Measurements from ENCODE around the gene DLK1.

The DLK1 gene

DNA sequence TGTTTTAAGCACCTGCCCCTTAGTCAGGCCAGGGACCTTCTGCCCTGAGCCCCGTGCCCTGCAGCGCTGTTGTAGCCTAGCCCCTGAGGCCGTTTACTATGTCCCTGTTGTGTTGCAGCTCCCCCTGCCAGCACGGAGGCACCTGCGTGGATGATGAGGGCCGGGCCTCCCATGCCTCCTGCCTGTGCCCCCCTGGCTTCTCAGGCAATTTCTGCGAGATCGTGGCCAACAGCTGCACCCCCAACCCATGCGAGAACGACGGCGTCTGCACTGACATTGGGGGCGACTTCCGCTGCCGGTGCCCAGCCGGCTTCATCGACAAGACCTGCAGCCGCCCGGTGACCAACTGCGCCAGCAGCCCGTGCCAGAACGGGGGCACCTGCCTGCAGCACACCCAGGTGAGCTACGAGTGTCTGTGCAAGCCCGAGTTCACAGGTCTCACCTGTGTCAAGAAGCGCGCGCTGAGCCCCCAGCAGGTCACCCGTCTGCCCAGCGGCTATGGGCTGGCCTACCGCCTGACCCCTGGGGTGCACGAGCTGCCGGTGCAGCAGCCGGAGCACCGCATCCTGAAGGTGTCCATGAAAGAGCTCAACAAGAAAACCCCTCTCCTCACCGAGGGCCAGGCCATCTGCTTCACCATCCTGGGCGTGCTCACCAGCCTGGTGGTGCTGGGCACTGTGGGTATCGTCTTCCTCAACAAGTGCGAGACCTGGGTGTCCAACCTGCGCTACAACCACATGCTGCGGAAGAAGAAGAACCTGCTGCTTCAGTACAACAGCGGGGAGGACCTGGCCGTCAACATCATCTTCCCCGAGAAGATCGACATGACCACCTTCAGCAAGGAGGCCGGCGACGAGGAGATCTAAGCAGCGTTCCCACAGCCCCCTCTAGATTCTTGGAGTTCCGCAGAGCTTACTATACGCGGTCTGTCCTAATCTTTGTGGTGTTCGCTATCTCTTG, 7.6 kb downstream of the DLK1 start:
- Histone ChIP-seq H3K27me3 (ENCODE audit: insufficient read depth, low read length) (peaks cover 21% of the 10 kb centered on the region), H3K79me2 (ENCODE audit: control insufficient read depth, insufficient read depth, low read length, unreplicated experiment) (no peaks in the 10 kb centered on the region), H3K4me1 (ENCODE audit: control insufficient read depth, insufficient read depth, low read length, unreplicated experiment) (no peaks in the 10 kb centered on the region), H3K27ac (ENCODE audit: low read depth, low read length) (no peak overlapping the region), H2AFZ (ENCODE audit: low read length, unreplicated experiment) (no peak overlapping the region), H3K36me3 (ENCODE audit: insufficient read depth, low read length) (no peaks in the 10 kb centered on the region), H3K4me3 (ENCODE audit: low read depth, low read length) (no peak overlapping the region)

DNA sequence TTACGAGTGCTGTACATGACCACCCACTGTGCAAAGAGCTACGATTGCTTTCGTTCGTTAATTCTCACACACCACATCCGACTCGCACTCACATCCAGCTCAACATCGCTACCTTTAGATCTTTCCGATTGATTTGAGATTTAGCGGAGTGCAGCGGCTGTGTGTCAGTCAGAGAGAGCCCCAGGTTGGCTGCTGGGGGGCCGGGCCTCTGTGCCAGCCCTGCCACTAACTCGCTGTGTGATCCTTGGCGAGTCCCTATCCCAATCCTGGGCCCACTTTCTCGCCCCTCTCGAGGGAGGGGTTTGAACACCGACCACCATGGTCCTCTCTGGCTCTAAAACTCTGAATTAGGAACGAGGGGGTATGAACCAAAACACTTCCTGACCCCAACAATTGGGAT, 8.6 kb downstream of the DLK1 start:
- Histone ChIP-seq H3K79me2 (ENCODE audit: control insufficient read depth, insufficient read depth, low read length, unreplicated experiment) (no peaks in the 10 kb centered on the region), H3K4me1 (ENCODE audit: control insufficient read depth, insufficient read depth, low read length, unreplicated experiment) (no peaks in the 10 kb centered on the region), H3K27ac (ENCODE audit: low read depth, low read length) (no peak overlapping the region), H3K27me3 (ENCODE audit: insufficient read depth, low read length) (peaks cover 11% of the 10 kb centered on the region), H2AFZ (ENCODE audit: low read length, unreplicated experiment) (no peak overlapping the region), H3K4me3 (ENCODE audit: low read depth, low read length) (no peak overlapping the region), H3K36me3 (ENCODE audit: insufficient read depth, low read length) (no peaks in the 10 kb centered on the region)

GRCh38 chr14:100736269-100737180, 9.8 kb downstream of the DLK1 start:
- H3K27ac ChIP-seq (ENCODE audit: low read depth, low read length), result no peak overlapping the region
- peaks cover 9% of the 10 kb centered on the region; the same call in 1 of the 2 replicates for H3K27me3 ChIP-seq (ENCODE audit: insufficient read depth, low read length)
- no peaks in the 10 kb centered on the region for H3K4me1 ChIP-seq (ENCODE audit: control insufficient read depth, insufficient read depth, low read length, unreplicated experiment)
- H2AFZ ChIP-seq (ENCODE audit: low read length, unreplicated experiment), result no peak overlapping the region
- H3K36me3 ChIP-seq (ENCODE audit: insufficient read depth, low read length), result no peaks in the 10 kb centered on the region
- H3K79me2 ChIP-seq (ENCODE audit: control insufficient read depth, insufficient read depth, low read length, unreplicated experiment), result no peaks in the 10 kb centered on the region
- no peak overlapping the region for H3K4me3 ChIP-seq (ENCODE audit: low read depth, low read length)

DNA sequence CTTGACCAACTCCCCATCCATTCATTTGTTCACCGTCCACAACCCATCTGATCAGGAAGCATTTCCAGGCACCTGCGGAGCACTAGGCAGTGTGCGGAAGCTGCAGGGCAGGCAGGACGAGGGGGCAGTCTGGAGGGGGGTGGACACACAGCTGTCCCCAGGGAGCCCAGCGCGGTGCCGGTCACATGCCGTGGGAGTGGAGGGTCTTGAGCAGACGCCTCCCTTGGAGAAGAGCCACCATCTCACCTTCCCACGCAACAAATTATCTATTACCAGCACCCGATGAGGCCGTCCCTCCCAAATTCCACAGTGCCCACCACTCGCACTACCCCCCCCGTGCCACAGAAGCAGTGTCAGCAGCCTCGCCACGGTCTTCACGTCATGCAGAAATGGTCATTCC, 10.8 kb downstream of the DLK1 start:
- H3K4me3 ChIP-seq (ENCODE audit: low read depth, low read length), result no peak overlapping the region
- H2AFZ ChIP-seq (ENCODE audit: low read length, unreplicated experiment), result no peak overlapping the region
- no peak overlapping the region for H3K27ac ChIP-seq (ENCODE audit: low read depth, low read length)
- H3K27me3 ChIP-seq (ENCODE audit: insufficient read depth, low read length), result peaks cover 3% of the 10 kb centered on the region; the same call in 1 of the 2 replicates
- no peaks in the 10 kb centered on the region for H3K79me2 ChIP-seq (ENCODE audit: control insufficient read depth, insufficient read depth, low read length, unreplicated experiment)
- no peaks in the 10 kb centered on the region for H3K36me3 ChIP-seq (ENCODE audit: insufficient read depth, low read length)
- no peaks in the 10 kb centered on the region for H3K4me1 ChIP-seq (ENCODE audit: control insufficient read depth, insufficient read depth, low read length, unreplicated experiment)

GRCh38 chr14:100738269-100738691, 11.6 kb downstream of the DLK1 start:
- Histone ChIP-seq H3K4me3 (ENCODE audit: low read depth, low read length) (no peak overlapping the region), H3K27ac (ENCODE audit: low read depth, low read length) (no peak overlapping the region), H3K27me3 (ENCODE audit: insufficient read depth, low read length) (no peaks in the 10 kb centered on the region; the same call in 1 of the 2 replicates), H3K36me3 (ENCODE audit: insufficient read depth, low read length) (no peaks in the 10 kb centered on the region), H3K79me2 (ENCODE audit: control insufficient read depth, insufficient read depth, low read length, unreplicated experiment) (no peaks in the 10 kb centered on the region), H3K4me1 (ENCODE audit: control insufficient read depth, insufficient read depth, low read length, unreplicated experiment) (no peaks in the 10 kb centered on the region), H2AFZ (ENCODE audit: low read length, unreplicated experiment) (no peak overlapping the region)

DNA sequence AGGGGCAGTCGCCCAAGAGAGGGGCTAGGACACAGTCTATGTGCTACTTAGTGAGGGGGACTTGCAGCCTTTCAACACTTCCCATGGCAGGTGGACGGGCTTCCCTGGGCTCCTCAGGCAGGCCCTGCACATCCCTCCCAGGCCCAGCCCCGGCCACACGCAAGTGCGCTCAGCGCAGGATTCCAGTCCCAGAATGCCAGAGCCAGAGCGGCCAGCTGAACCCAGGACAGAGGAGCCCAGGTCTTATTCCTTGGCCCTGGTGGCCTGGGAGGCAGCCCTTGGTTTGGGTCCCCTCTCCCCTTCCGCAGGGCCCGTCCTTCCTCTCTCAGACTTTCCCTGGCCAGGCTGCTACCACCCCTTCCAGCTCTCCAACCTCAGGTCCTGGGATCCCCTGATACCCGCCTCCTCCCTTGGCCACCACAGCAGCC, 12.0 kb downstream of the DLK1 start:
- Histone ChIP-seq H3K36me3 (ENCODE audit: insufficient read depth, low read length) (no peaks in the 10 kb centered on the region), H3K4me1 (ENCODE audit: control insufficient read depth, insufficient read depth, low read length, unreplicated experiment) (no peaks in the 10 kb centered on the region), H2AFZ (ENCODE audit: low read length, unreplicated experiment) (no peak overlapping the region), H3K79me2 (ENCODE audit: control insufficient read depth, insufficient read depth, low read length, unreplicated experiment) (no peaks in the 10 kb centered on the region), H3K4me3 (ENCODE audit: low read depth, low read length) (no peak overlapping the region), H3K27ac (ENCODE audit: low read depth, low read length) (no peak overlapping the region), H3K27me3 (ENCODE audit: insufficient read depth, low read length) (no peaks in the 10 kb centered on the region; the same call in 1 of the 2 replicates)

DNA sequence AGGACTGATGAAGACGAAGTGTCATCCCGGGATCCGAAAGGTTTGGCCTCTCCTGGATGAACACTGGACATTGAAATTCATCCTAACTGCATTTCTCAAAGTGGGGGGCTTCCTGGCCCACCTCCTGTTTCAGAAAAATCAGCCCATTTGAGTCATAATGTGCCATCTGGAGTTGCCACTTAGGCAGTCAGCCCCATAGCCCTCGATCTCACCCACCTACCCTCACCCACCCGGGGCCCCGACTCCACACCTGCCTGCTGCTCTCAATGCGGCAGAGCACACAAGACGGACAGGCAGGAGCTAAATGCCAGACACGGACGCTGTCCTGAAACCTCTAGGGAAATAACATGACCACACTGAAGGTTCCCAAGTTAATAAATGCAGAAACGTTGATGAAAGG, 12.6 kb downstream of the DLK1 start:
- no peaks in the 10 kb centered on the region for H3K79me2 ChIP-seq (ENCODE audit: control insufficient read depth, insufficient read depth, low read length, unreplicated experiment)
- no peaks in the 10 kb centered on the region for H3K4me1 ChIP-seq (ENCODE audit: control insufficient read depth, insufficient read depth, low read length, unreplicated experiment)
- no peak overlapping the region for H3K4me3 ChIP-seq (ENCODE audit: low read depth, low read length)
- H3K36me3 ChIP-seq (ENCODE audit: insufficient read depth, low read length), result no peaks in the 10 kb centered on the region
- no peak overlapping the region for H3K27ac ChIP-seq (ENCODE audit: low read depth, low read length)
- no peak overlapping the region for H2AFZ ChIP-seq (ENCODE audit: low read length, unreplicated experiment)
- H3K27me3 ChIP-seq (ENCODE audit: insufficient read depth, low read length), result no peaks in the 10 kb centered on the region; the same call in 1 of the 2 replicates

- Histone ChIP-seq H2AFZ (ENCODE audit: low read length, unreplicated experiment) (no peak overlapping the region), H3K4me1 (ENCODE audit: control insufficient read depth, insufficient read depth, low read length, unreplicated experiment) (no peaks in the 10 kb centered on the region), H3K4me3 (ENCODE audit: low read depth, low read length) (no peak overlapping the region), H3K27me3 (ENCODE audit: insufficient read depth, low read length) (no peaks in the 10 kb centered on the region; the same call in 1 of the 2 replicates), H3K79me2 (ENCODE audit: control insufficient read depth, insufficient read depth, low read length, unreplicated experiment) (no peaks in the 10 kb centered on the region), H3K36me3 (ENCODE audit: insufficient read depth, low read length) (no peaks in the 10 kb centered on the region), H3K27ac (ENCODE audit: low read depth, low read length) (no peak overlapping the region)
These were observed 13.6 kb downstream of the DLK1 start for GRCh38 chr14:100740196-100740825.

- no peak overlapping the region for H2AFZ ChIP-seq (ENCODE audit: low read length, unreplicated experiment)
- no peaks in the 10 kb centered on the region; the same call in 1 of the 2 replicates for H3K27me3 ChIP-seq (ENCODE audit: insufficient read depth, low read length)
- no peaks in the 10 kb centered on the region for H3K79me2 ChIP-seq (ENCODE audit: control insufficient read depth, insufficient read depth, low read length, unreplicated experiment)
- no peak overlapping the region for H3K27ac ChIP-seq (ENCODE audit: low read depth, low read length)
- no peak overlapping the region for H3K4me3 ChIP-seq (ENCODE audit: low read depth, low read length)
- no peaks in the 10 kb centered on the region for H3K4me1 ChIP-seq (ENCODE audit: control insufficient read depth, insufficient read depth, low read length, unreplicated experiment)
- no peaks in the 10 kb centered on the region for H3K36me3 ChIP-seq (ENCODE audit: insufficient read depth, low read length)
These were observed 14.2 kb downstream of the DLK1 start for GRCh38 chr14:100740929-100741328.

DNA sequence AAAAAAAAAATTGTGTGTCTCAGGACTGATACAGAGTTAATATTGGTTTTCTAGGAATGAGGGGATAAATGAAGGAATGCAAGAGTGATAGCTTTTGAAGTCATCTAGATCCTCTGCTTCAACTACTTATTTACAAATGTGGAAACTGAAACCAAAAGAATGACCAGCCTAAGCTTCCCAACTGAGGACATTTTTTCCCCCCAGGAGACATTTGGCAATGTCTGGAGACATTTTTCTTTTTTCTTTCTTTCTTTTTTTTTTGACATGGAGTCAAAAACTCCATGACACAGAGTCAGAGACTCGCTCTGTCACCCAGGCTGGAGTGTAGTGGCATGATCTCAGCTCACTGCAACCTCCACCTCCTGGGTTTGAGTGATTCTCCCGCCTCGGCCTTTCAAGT, 15.3 kb downstream of the DLK1 start:
- Histone ChIP-seq H3K27me3 (ENCODE audit: insufficient read depth, low read length) (no peaks in the 10 kb centered on the region), H3K36me3 (ENCODE audit: insufficient read depth, low read length) (no peaks in the 10 kb centered on the region), H3K27ac (ENCODE audit: low read depth, low read length) (no peak overlapping the region), H3K4me3 (ENCODE audit: low read depth, low read length) (no peak overlapping the region), H3K79me2 (ENCODE audit: control insufficient read depth, insufficient read depth, low read length, unreplicated experiment) (no peaks in the 10 kb centered on the region), H3K4me1 (ENCODE audit: control insufficient read depth, insufficient read depth, low read length, unreplicated experiment) (no peaks in the 10 kb centered on the region), H2AFZ (ENCODE audit: low read length, unreplicated experiment) (no peak overlapping the region)
